Hepatocyte (in vitro differentiated cells): ENCODE measurements around the gene CAPN15. TPM values are rescaled to one million over a fixed set of nuclear protein-coding genes. Genes with fewer than 3 reads are reported as not detected.

ENCODE experiments used
- DNase-seq: peaks from one replicate; pipeline ENCODE4 v3.0.0-alpha.2; 2016; ENCODE audit warnings: low spot score
- H2AFZ ChIP-seq: fragments of 200-600 bp; sonication (generic); 2 replicates; pipeline ENCODE4 v1.6.0; 2016; ENCODE audit warnings: antibody characterized with exemption, mild to moderate bottlenecking
- H3K27ac ChIP-seq: fragments of 200-600 bp; sonication (generic); 2 replicates; pipeline ENCODE4 v1.5.1; 2016; ENCODE audit warnings: mild to moderate bottlenecking
- H3K27me3 ChIP-seq: fragments of 200-600 bp; sonication (generic); 2 replicates; pipeline ENCODE4 v1.6.1; 2016
- H3K36me3 ChIP-seq: fragments of 200-600 bp; sonication (generic); replicated peaks from 2 replicates; pipeline ENCODE4 v1.5.1; 2016; ENCODE audit warnings: low read depth; ENCODE audit not compliant: insufficient read depth
- H3K4me1 ChIP-seq: fragments of 200-600 bp; sonication (generic); 2 replicates; pipeline ENCODE4 v1.5.1; 2016; ENCODE audit warnings: mild to moderate bottlenecking, moderate library complexity; ENCODE audit not compliant: insufficient read depth
- H3K4me2 ChIP-seq: fragments of 200-600 bp; sonication (generic); 2 replicates; pipeline ENCODE4 v1.6.0; 2016
- H3K4me3 ChIP-seq: fragments of 200-600 bp; sonication (generic); 2 replicates; pipeline ENCODE4 v1.5.1; 2016; ENCODE audit warnings: mild to moderate bottlenecking
- H3K79me2 ChIP-seq: fragments of 200-600 bp; sonication (generic); 2 replicates; pipeline ENCODE4 v1.6.0; 2017; ENCODE audit warnings: mild to moderate bottlenecking
- H3K9me2 ChIP-seq: fragments of 200-600 bp; sonication (generic); replicated peaks from 2 replicates; pipeline ENCODE4 v1.6.0; 2017; ENCODE audit warnings: mild to moderate bottlenecking; ENCODE audit not compliant: insufficient read depth
- H3K9me3 ChIP-seq: fragments of 200-600 bp; sonication (generic); 2 replicates; pipeline ENCODE4 v1.5.1; 2016; ENCODE audit warnings: low read depth, mild to moderate bottlenecking
- H4K20me1 ChIP-seq: fragments of 200-600 bp; sonication (generic); 2 replicates; pipeline ENCODE4 v1.6.0; 2016; ENCODE audit warnings: mild to moderate bottlenecking; ENCODE audit not compliant: insufficient read depth, poor library complexity, severe bottlenecking
- EZH2 ChIP-seq: fragments of 200-600 bp; sonication (generic); IDR thresholded peaks from 2 replicates; pipeline ENCODE4 v1.6.1; 2016; ENCODE audit warnings: antibody characterized with exemption, mild to moderate bottlenecking, borderline replicate concordance
- EZH2phosphoT487 ChIP-seq: fragments of 200-600 bp; sonication (generic); IDR thresholded peaks from one replicate; pipeline ENCODE4 v1.6.1; 2018; ENCODE audit warnings: antibody characterized with exemption, mild to moderate bottlenecking, low read depth, moderate library complexity; ENCODE audit not compliant: unreplicated experiment, severe bottlenecking
- WGBS: methylation state at CpG from one replicate; pipeline ENCODE4 v1.1.6; 2016; ENCODE audit warnings: low lambda C conversion rate; ENCODE audit errors: missing lambda C conversion rate; 5-methylcytosine and 5-hydroxymethylcytosine counted together
- polyA plus RNA-seq: library from polyadenylated mRNA; unstranded; fragments of >200 nt; fragmentation: Nextera tagmentation; extraction: Ambion mirVana; gene quantifications from 2 replicates; pipeline ENCODE4 v1.2.1, GENCODE V29; 2016
- total RNA-seq: library from RNA; depleted of rRNA; stranded (reverse); fragments of >200 nt; gene quantifications from 2 replicates; pipeline ENCODE4 v1.2.3, GENCODE V29; 2014
- TF ChIP-seq, protein P1 (sequence below): fragments of 200-600 bp; sonication (generic); IDR thresholded peaks from 2 replicates; pipeline ENCODE4 v1.5.1; 2016; ENCODE audit warnings: antibody characterized with exemption, mild to moderate bottlenecking; ENCODE audit not compliant: poor library complexity

CAPN15 gene
- total and polyA plus RNA-seq, 2 experiments from 2014 or later, result 41.7 to 42.7 TPM

DNA sequence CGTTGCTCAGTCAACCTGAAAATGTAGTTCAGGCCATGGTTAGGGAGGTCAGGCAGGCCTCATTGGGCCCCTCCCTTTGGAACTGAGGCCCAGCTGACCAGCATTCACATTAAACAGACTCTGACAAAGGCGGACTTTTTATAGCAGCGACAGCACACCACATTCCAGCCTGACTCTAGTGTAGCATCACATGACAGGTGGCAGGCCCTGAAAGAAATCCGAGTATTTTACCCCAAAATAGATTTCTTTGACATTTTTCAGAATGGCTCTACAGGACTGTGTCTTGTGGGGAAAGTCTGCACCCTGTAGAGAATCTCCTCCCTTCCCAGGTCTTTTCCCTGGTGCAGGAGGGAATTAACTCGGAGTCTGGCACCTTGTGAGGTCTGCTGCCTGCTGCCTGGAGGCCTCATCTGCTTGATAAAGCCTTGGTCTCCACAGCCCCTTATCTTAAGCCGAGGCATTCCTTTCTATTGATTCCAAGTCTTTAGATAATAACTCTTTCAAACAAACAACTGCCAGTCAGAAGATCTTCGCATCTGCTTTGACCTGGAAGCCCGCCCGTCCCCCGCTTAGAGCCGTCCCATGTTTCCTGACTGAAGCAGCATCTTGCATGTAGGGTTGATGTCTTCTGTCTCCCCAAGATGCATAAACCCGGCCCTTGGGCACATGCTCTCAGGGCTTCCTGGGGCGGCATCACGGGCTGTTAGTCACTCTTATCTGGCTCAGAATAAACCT lies 44.0 kb upstream of the CAPN15 start:
- peaks cover 24% of the 10 kb centered on the region for H3K4me1 ChIP-seq
- peak overlapping the region; percentile 31 for H3K4me2 ChIP-seq
- H2AFZ ChIP-seq, result no peak overlapping the region
- peaks cover 13% of the 10 kb centered on the region for H3K79me2 ChIP-seq
- H4K20me1 ChIP-seq, result no peaks in the 10 kb centered on the region
- H3K27me3 ChIP-seq, result no peaks in the 10 kb centered on the region
- no peak overlapping the region for H3K4me3 ChIP-seq
- H3K9me2 ChIP-seq, result no peaks in the 10 kb centered on the region
- H3K27ac ChIP-seq, result peak overlapping the region; percentile 89
- H3K36me3 ChIP-seq, result no peaks in the 10 kb centered on the region
- WGBS, result 25% methylated on average over 14 of the region's 14 CpGs
- no peaks in the 10 kb centered on the region for H3K9me3 ChIP-seq
- TF ChIP-seq EZH2phosphoT487, result no peak
- TF ChIP-seq, protein P1, sequence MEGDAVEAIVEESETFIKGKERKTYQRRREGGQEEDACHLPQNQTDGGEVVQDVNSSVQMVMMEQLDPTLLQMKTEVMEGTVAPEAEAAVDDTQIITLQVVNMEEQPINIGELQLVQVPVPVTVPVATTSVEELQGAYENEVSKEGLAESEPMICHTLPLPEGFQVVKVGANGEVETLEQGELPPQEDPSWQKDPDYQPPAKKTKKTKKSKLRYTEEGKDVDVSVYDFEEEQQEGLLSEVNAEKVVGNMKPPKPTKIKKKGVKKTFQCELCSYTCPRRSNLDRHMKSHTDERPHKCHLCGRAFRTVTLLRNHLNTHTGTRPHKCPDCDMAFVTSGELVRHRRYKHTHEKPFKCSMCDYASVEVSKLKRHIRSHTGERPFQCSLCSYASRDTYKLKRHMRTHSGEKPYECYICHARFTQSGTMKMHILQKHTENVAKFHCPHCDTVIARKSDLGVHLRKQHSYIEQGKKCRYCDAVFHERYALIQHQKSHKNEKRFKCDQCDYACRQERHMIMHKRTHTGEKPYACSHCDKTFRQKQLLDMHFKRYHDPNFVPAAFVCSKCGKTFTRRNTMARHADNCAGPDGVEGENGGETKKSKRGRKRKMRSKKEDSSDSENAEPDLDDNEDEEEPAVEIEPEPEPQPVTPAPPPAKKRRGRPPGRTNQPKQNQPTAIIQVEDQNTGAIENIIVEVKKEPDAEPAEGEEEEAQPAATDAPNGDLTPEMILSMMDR, result no peak
- TF ChIP-seq EZH2, result no peak
- peak; percentile 61 for DNase-seq

DNA sequence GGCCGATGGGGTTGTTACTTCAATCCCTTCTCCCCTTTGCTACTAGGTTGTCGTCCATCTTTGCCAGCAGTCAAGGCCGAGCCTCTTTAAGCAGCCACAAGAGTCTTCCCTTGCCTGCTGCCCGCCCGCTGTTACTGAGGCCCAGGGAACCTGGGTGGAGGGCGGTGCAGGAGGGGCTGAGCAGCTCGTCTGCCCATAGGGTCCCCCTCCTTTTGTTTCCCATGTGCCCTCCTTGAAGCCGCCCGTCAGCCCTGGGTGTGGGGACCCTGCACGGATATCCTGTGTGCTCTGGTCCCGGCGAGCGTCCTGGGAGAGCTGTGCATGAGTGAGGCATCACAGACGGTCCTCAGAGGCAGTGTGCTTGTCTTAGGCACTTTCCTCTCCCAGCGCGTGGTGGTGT lies 37.9 kb upstream of the CAPN15 start:
- 96% methylated on average over 16 of the region's 16 CpGs for WGBS
- Histone ChIP-seq H3K9me3 (no peaks in the 10 kb centered on the region), H3K4me1 (peaks cover 6% of the 10 kb centered on the region), H3K4me2 (no peak overlapping the region), H3K27me3 (no peaks in the 10 kb centered on the region), H4K20me1 (no peaks in the 10 kb centered on the region), H3K36me3 (no peaks in the 10 kb centered on the region), H3K4me3 (no peak overlapping the region), H3K27ac (no peak overlapping the region), H3K79me2 (peaks cover 8% of the 10 kb centered on the region), H3K9me2 (no peaks in the 10 kb centered on the region), H2AFZ (no peak overlapping the region)
- TF ChIP-seq, protein P1, result no peak
- TF ChIP-seq EZH2 (no peak), EZH2phosphoT487 (no peak)
- DNase-seq, result no peak

DNA sequence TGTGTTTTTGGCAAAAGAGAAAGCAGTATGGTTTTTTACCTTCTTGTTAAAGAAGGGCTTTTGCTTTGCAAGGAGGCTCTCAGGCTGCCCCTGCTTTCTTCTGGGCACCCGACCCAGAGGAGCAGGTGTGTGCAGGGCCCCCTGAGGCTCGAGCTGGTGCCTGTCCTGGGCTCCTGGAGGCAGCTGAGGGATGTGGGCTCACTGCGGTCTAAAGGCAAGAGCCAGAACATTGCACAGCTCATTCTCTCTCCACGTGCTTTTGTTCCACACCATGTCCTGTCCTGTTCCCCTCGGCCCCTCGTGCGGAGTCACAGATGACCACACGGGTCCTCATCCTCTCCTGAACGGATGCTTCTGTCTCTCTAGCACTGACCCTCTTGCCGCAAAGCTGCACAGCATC lies 36.7 kb upstream of the CAPN15 start:
- Histone ChIP-seq H3K4me3 (no peak overlapping the region), H3K27ac (no peak overlapping the region), H3K27me3 (no peaks in the 10 kb centered on the region), H4K20me1 (no peaks in the 10 kb centered on the region), H3K4me1 (no peaks in the 10 kb centered on the region), H2AFZ (no peak overlapping the region), H3K79me2 (peaks cover 5% of the 10 kb centered on the region), H3K9me2 (no peaks in the 10 kb centered on the region), H3K36me3 (no peaks in the 10 kb centered on the region), H3K4me2 (no peak overlapping the region), H3K9me3 (no peaks in the 10 kb centered on the region)
- 89% methylated on average over 10 of the region's 10 CpGs for WGBS
- no peak for DNase-seq
- TF ChIP-seq EZH2phosphoT487 (no peak), EZH2 (no peak)
- TF ChIP-seq, protein P1, result no peak
